DMS53 treated with DMSO at 0.1 percent for 48 hours (cell line): ENCODE measurements around the gene PRRC2C.

Source experiments
- DNase-seq: peaks from one replicate; lab custom pipeline; 2025; ENCODE audit not compliant: unreplicated experiment; lab: John Stamatoyannopoulos, UW

Gene PRRC2C

GRCh38 chr1:171627020-171627419 is 141.7 kb downstream of the PRRC2C start:
- DNase-seq: no peak

- DNase-seq: no peak
Observed at GRCh38 chr1:171628225-171628624, 142.9 kb downstream of the PRRC2C start.

GRCh38 chr1:171635661-171636060 is 150.3 kb downstream of the PRRC2C start:
- DNase-seq: no peak

- DNase-seq: no peak
Observed at GRCh38 chr1:171636141-171636540, 150.8 kb downstream of the PRRC2C start.

GRCh38 chr1:171637928-171638576 is 152.7 kb downstream of the PRRC2C start:
- no peak for DNase-seq

GRCh38 chr1:171640225-171640624 is 154.9 kb downstream of the PRRC2C start:
- no peak for DNase-seq

GRCh38 chr1:171641076-171641864 is 155.9 kb downstream of the PRRC2C start:
- no peak for DNase-seq

- DNase-seq: no peak
Observed at GRCh38 chr1:171642197-171642596, 156.9 kb downstream of the PRRC2C start.
